Transverse colon (tissue), 4 donors: ENCODE measurements around the gene DDX50. TPM values are rescaled to one million over a fixed set of nuclear protein-coding genes. Genes with fewer than 3 reads are reported as not detected.

Experiments used
- DNase-seq: peaks from one replicate; pipeline ENCODE4 v3.0.0-alpha.2; 2019
- H3K27ac ChIP-seq, 4 donors: fragments of 200-600 bp; sonication (generic); 2 replicates each; pipeline ENCODE4 v1.5.1; 2016 to 2018; ENCODE audit warnings: inconsistent platforms in 4 of 4
- H3K27me3 ChIP-seq: fragments of 200-600 bp; sonication (generic); 2 replicates; pipeline ENCODE4 v1.5.1; 2017; ENCODE audit warnings: inconsistent platforms
- H3K36me3 ChIP-seq, 4 donors: fragments of 200-600 bp; sonication (generic); 2 replicates each; pipeline ENCODE4 v1.5.1; 2017 to 2019; ENCODE audit warnings: inconsistent platforms in 4 of 4
- H3K4me1 ChIP-seq, 4 donors: fragments of 200-600 bp; sonication (generic); 2 replicates each; pipeline ENCODE4 v1.5.1; 2017 to 2020; ENCODE audit warnings: inconsistent platforms in 4 of 4
- H3K4me3 ChIP-seq, 4 donors: fragments of 200-600 bp; sonication (generic); 1 replicate in 1 of 4; 2 replicates in 3 of 4; pipeline versions ENCODE4 v1.5.1 to v1.6.1; 2017 to 2019; ENCODE audit warnings: inconsistent platforms in 4 of 4
- H3K9me3 ChIP-seq, 2 donors: fragments of 200-600 bp; sonication (generic); 2 replicates each; pipeline ENCODE4 v1.5.1; 2017 to 2019; ENCODE audit warnings: inconsistent platforms in 2 of 2
- CTCF ChIP-seq, 5 experiments: fragments of 200-600 bp in 3 of 5; fragments of 450-650 bp in 2 of 5; sonication (generic) in 3 of 5; IDR thresholded peaks; 1 replicate in 2 of 5; 2 replicates in 3 of 5; pipeline ENCODE4 v1.5.1; 2016 to 2017; ENCODE audit warnings: antibody characterized with exemption in 5 of 5, inconsistent platforms in 3 of 5, mild to moderate bottlenecking in 2 of 5, moderate library complexity in 1 of 5
- EP300 ChIP-seq: sonication (generic); formaldehyde crosslinking; IDR thresholded peaks from one replicate; pipeline ENCODE4 v1.6.1; 2017; ENCODE audit warnings: antibody characterized with exemption, low read depth
- POLR2A ChIP-seq: fragments of 450-650 bp; IDR thresholded peaks from one replicate; pipeline ENCODE4 v1.6.1; 2016; ENCODE audit warnings: antibody characterized with exemption, mild to moderate bottlenecking, moderate library complexity
- POLR2AphosphoS5 ChIP-seq, 3 donors: sonication (generic); formaldehyde crosslinking; IDR thresholded peaks; one replicate each; pipeline ENCODE4 v1.6.1; 2016; ENCODE audit warnings: antibody characterized with exemption in 3 of 3
- WGBS, 2 donors: methylation state at CpG; one replicate each; pipeline ENCODE4 v1.1.5; 2018; ENCODE audit warnings: low coverage in 1 of 2; 5-methylcytosine and 5-hydroxymethylcytosine counted together
- in situ Hi-C, 4 donors: fragments of 200-750 bp; cut with MboI; loops; one replicate each; pipeline versions ENCODE4 v1.15.0 to v1.15.1; 2017; ENCODE audit warnings: low sequenced_read_pairs in 3 of 4, low pct_ligation_motif_present in 1 of 4, low pct_unique_long_range_greater_than_20kb in 1 of 4
- intact Hi-C: fragments of 100-400 bp; cut with DNase I; formaldehyde crosslinking; loops from one replicate; pipeline ENCODE4 v1.15.1; 2023; ENCODE audit warnings: low total_unique reads
- total RNA-seq, 4 donors: library from RNA; depleted of rRNA; stranded (reverse); fragments of >200 nt; gene quantifications; one replicate each; pipeline ENCODE4 v1.1.0, GENCODE V29; 2016

DDX50 gene
- total RNA-seq, 4 donors from 2014 or later: 8.2 to 42.0 (median 23.2) TPM

- 89 to 97% methylated on average over 9 to 12 of the region's 12 CpGs for WGBS, 2 donors
- intact Hi-C loops: no loop called here
- Histone ChIP-seq H3K4me3 (peak overlapping the region in 2 of 4 donors; percentile 89 to 98), H3K36me3 (peaks cover 0 to 2% (median 0%) of the 10 kb centered on the region in 4 donors), H3K4me1 (peaks cover 8 to 28% (median 18%) of the 10 kb centered on the region in 4 donors), H3K27ac (peak overlapping the region in 2 of 4 donors; percentile 96 to 98), H3K9me3 (no peaks in the 10 kb centered on the region), H3K27me3 (no peaks in the 10 kb centered on the region)
- no peak for DNase-seq
- TF ChIP-seq CTCF (IDR thresholded peaks at IDR 0.05) (no peak), POLR2A (no peak), POLR2AphosphoS5 (IDR thresholded peaks at IDR 0.05) (no peak), EP300 (no peak)
- in situ Hi-C loops: no loop called here
These were observed 53.8 kb downstream of the DDX50 start for GRCh38 chr10:68954904-68955303.

GRCh38 chr10:68955355-68955831 lies 54.3 kb downstream of the DDX50 start:
- TF ChIP-seq POLR2A: no peak
- no peak for TF ChIP-seq CTCF (IDR thresholded peaks at IDR 0.05)
- TF ChIP-seq EP300: no peak
- Histone ChIP-seq H3K4me3 (peak overlapping the region; percentile 39 to 98 (median 81)), H3K27ac (peak overlapping the region; percentile 95 to 98 (median 96)), H3K4me1 (peaks cover 8 to 28% (median 18%) of the 10 kb centered on the region in 4 donors), H3K9me3 (no peaks in the 10 kb centered on the region), H3K27me3 (no peaks in the 10 kb centered on the region), H3K36me3 (peaks cover 0 to 5% (median under 1%) of the 10 kb centered on the region in 4 donors)
- intact Hi-C loops: no loop called here
- in situ Hi-C loops: no loop called here
- DNase-seq: peak; percentile 12
- WGBS, 2 donors: 0 to 3% methylated on average over 9 to 16 of the region's 16 CpGs

- 0 to 1% methylated on average over 6 to 35 of the region's 53 CpGs for WGBS, 2 donors
- peaks cover 8 to 28% (median 18%) of the 10 kb centered on the region in 4 donors for H3K4me1 ChIP-seq
- no peaks in the 10 kb centered on the region for H3K9me3 ChIP-seq
- H3K36me3 ChIP-seq: peaks cover 0 to 5% (median 3%) of the 10 kb centered on the region in 4 donors
- in situ Hi-C loops: no loop called here
- TF ChIP-seq POLR2A: peak; percentile 82
- peak; percentile 47 to 77 (median 57) for TF ChIP-seq CTCF (IDR thresholded peaks at IDR 0.05)
- peak; percentile 4 for TF ChIP-seq EP300
- TF ChIP-seq POLR2AphosphoS5 (IDR thresholded peaks at IDR 0.05): peak; percentile 87 to 93 (median 92)
- peak within 1 kb of the TSS; percentile 95 to 98 (median 96) for H3K27ac ChIP-seq
- H3K27me3 ChIP-seq: no peaks in the 10 kb centered on the region
- intact Hi-C loops: no loop called here
- peak; percentile 93 for DNase-seq
- peak within 1 kb of the TSS; percentile 73 to 98 (median 83) for H3K4me3 ChIP-seq
These were observed 54.9 kb downstream of the DDX50 start, which contains the start of gene DDX21 for GRCh38 chr10:68955832-68956532. Gene DDX21, plus strand, starts transcription at chr10:68956170. Its CDS starts 56 bp downstream, at chr10:68956226.

GRCh38 chr10:68957284-68957615 lies 56.1 kb downstream of the DDX50 start:
- in situ Hi-C loops (no loop called here), intact Hi-C loops (no loop called here)
- no peaks in the 10 kb centered on the region for H3K9me3 ChIP-seq
- no peak for TF ChIP-seq POLR2A
- TF ChIP-seq CTCF (IDR thresholded peaks at IDR 0.05): no peak
- no peak for TF ChIP-seq POLR2AphosphoS5 (IDR thresholded peaks at IDR 0.05)
- no peak for TF ChIP-seq EP300
- peaks cover 0 to 13% (median 6%) of the 10 kb centered on the region in 4 donors for H3K36me3 ChIP-seq
- peak overlapping the region; percentile 95 to 98 (median 96) for H3K27ac ChIP-seq
- H3K4me1 ChIP-seq: peaks cover 8 to 28% (median 18%) of the 10 kb centered on the region in 4 donors
- DNase-seq: no peak
- H3K4me3 ChIP-seq: peak overlapping the region; percentile 73 to 98 (median 83)
- no peaks in the 10 kb centered on the region for H3K27me3 ChIP-seq
- 42 to 44% methylated on average over 3 to 7 of the region's 7 CpGs for WGBS, 2 donors
